KMS-11 (cell line): ENCODE results near the gene NACC1.

Source experiments
- H2AFZ ChIP-seq: fragments of 200-600 bp; sonication (generic); 2 replicates; pipeline ENCODE4 v1.6.1; 2016; ENCODE audit warnings: antibody characterized with exemption, mixed run types, low read depth
- H3K27ac ChIP-seq: fragments of 200-600 bp; sonication (generic); 2 replicates; pipeline ENCODE4 v1.6.1; 2016; ENCODE audit warnings: mild to moderate bottlenecking, mixed run types
- H3K27me3 ChIP-seq: fragments of 200-600 bp; sonication (generic); 2 replicates; pipeline ENCODE4 v1.6.1; 2017; ENCODE audit warnings: mild to moderate bottlenecking, low read depth, mixed run types, moderate library complexity; ENCODE audit not compliant: insufficient read depth
- H3K36me3 ChIP-seq: fragments of 200-600 bp; sonication (generic); 2 replicates; pipeline ENCODE4 v1.6.1; 2017; ENCODE audit warnings: mild to moderate bottlenecking, mixed run types; ENCODE audit not compliant: insufficient read depth
- H3K4me1 ChIP-seq: fragments of 200-600 bp; sonication (generic); 2 replicates; pipeline ENCODE4 v1.6.1; 2016; ENCODE audit warnings: mild to moderate bottlenecking, low read depth, mixed run types; ENCODE audit not compliant: poor library complexity, severe bottlenecking
- H3K4me2 ChIP-seq: fragments of 200-600 bp; sonication (generic); 2 replicates; pipeline ENCODE4 v1.7.0; 2016; ENCODE audit warnings: mild to moderate bottlenecking, mixed run types
- H3K4me3 ChIP-seq: fragments of 200-600 bp; sonication (generic); IDR thresholded peaks from 2 replicates; pipeline ENCODE4 v1.6.1; 2017; ENCODE audit warnings: low read depth, low read length, mixed read lengths; ENCODE audit not compliant: insufficient read depth
- H3K79me2 ChIP-seq: fragments of 200-600 bp; sonication (generic); 2 replicates; pipeline ENCODE4 v1.6.1; 2016; ENCODE audit warnings: low read depth, mixed run types; ENCODE audit not compliant: insufficient read depth
- H3K9ac ChIP-seq: fragments of 200-600 bp; sonication (generic); 2 replicates; pipeline ENCODE4 v1.6.1; 2016; ENCODE audit warnings: mild to moderate bottlenecking, mixed run types
- H4K20me1 ChIP-seq: fragments of 200-600 bp; sonication (generic); 2 replicates; pipeline ENCODE4 v1.6.1; 2016; ENCODE audit warnings: mild to moderate bottlenecking, mixed run types; ENCODE audit not compliant: insufficient read depth
- CTCF ChIP-seq: fragments of 200-600 bp; sonication (generic); conservative IDR thresholded peaks from 2 replicates; pipeline ENCODE4 v1.6.1; 2017; ENCODE audit warnings: low read depth, mild to moderate bottlenecking, antibody characterized with exemption, low read length, moderate library complexity, mixed read lengths

NACC1 gene

DNA sequence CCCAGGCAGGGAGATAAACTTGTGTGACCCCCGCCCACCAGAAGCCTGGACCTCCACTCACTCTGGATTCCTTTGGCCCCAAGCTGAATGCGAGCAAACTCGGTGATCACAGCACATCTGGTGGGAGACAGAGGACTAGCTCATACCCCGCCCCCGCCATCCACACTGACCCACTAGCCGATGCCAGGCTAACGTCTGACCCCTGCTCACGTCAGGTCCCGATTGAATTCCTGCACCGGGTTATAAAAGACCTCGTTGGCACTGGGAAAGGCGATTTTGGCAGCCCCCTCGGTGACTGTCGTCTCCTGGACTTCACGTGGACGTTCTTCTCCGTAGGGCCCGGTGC is 2.2 kb upstream of the NACC1 start:
- peak overlapping the region; percentile 90 for H3K9ac ChIP-seq
- H3K27ac ChIP-seq = peak overlapping the region; percentile 75
- H3K27me3 ChIP-seq = no peaks in the 10 kb centered on the region
- H3K36me3 ChIP-seq = no peaks in the 10 kb centered on the region
- peak overlapping the region; percentile 75; the same call in 1 of the 2 replicates for H2AFZ ChIP-seq
- peaks cover 43% of the 10 kb centered on the region for H3K79me2 ChIP-seq
- peaks cover 4% of the 10 kb centered on the region; the same call in 1 of the 2 replicates for H4K20me1 ChIP-seq
- no peak for TF ChIP-seq CTCF
- H3K4me2 ChIP-seq = peak overlapping the region; percentile 76
- no peak overlapping the region for H3K4me3 ChIP-seq
- peaks cover 17% of the 10 kb centered on the region for H3K4me1 ChIP-seq

- Histone ChIP-seq H3K79me2 (peaks cover 50% of the 10 kb centered on the region), H3K4me3 (no peak within 1 kb of the TSS), H4K20me1 (peaks cover 4% of the 10 kb centered on the region; the same call in 1 of the 2 replicates), H3K4me2 (peak within 1 kb of the TSS; percentile 76), H3K4me1 (peaks cover 17% of the 10 kb centered on the region), H3K9ac (peak within 1 kb of the TSS; percentile 90), H2AFZ (peak within 1 kb of the TSS; percentile 75), H3K27ac (peak within 1 kb of the TSS; percentile 75), H3K27me3 (no peaks in the 10 kb centered on the region), H3K36me3 (no peaks in the 10 kb centered on the region)
- no peak for TF ChIP-seq CTCF
Observed at GRCh38 chr19:13116282-13117175, 1.5 kb upstream of the NACC1 start, which contains the start of gene TRMT1. Gene TRMT1, minus strand, starts transcription at chr19:13116740. Its CDS starts 341 bp downstream, at chr19:13116399.

- Histone ChIP-seq H2AFZ (peak overlapping the region; percentile 75), H3K4me3 (no peak overlapping the region), H3K36me3 (no peaks in the 10 kb centered on the region), H3K27ac (peak overlapping the region; percentile 75), H3K4me1 (peaks cover 17% of the 10 kb centered on the region), H3K27me3 (no peaks in the 10 kb centered on the region), H3K4me2 (peak overlapping the region; percentile 76), H3K9ac (peak overlapping the region; percentile 90), H3K79me2 (peaks cover 57% of the 10 kb centered on the region), H4K20me1 (peaks cover 4% of the 10 kb centered on the region; the same call in 1 of the 2 replicates)
- no peak for TF ChIP-seq CTCF
Observed at GRCh38 chr19:13117176-13117771, 790 bp upstream of the NACC1 start.

DNA sequence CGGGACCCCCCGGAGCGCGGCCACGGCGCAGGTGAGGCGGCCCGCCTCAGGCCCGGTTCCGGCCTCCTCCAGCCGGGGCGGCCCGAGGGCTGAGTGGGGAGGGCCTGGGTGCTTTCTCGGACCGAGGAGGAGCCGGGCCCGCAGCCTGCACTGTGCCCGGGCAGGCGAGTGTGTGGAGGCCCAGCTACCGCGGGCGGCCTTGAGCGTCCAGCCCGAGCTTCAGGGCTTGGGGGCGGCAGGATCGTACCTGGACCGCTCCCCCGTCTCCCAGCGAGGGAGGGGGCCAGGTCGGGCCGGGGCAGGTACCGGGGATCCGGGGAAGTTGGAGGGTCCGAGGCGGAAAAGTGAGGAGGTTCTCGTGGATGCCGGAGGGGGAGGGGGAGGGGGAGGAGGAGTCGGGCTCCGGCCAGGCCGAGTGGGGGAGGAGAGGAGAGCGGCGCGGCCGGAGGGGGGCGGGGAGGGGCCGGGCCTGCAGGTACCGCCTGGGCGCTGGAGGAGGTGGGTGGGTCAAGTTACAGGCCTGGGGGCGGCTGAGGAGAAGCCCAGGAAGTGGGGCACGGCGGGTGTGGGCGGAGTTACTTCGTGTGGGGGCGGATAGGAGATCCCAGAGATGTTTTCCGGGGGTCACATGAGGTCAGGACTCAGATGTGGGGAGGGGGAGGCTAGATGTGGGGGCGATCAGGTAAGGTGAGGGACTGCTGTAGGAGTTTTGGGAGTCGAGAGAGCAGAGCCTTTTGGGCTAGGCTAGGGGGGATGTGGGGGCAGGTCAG is 545 bp downstream of the NACC1 start:
- H3K4me2 ChIP-seq = peak overlapping the region; percentile 73
- H3K9ac ChIP-seq = peak overlapping the region; percentile 86
- H3K36me3 ChIP-seq = no peaks in the 10 kb centered on the region; the same call in 1 of the 2 replicates
- H3K4me1 ChIP-seq = peaks cover 17% of the 10 kb centered on the region
- peaks cover 4% of the 10 kb centered on the region; the same call in 1 of the 2 replicates for H4K20me1 ChIP-seq
- H3K27ac ChIP-seq = peak overlapping the region; percentile 56
- H3K79me2 ChIP-seq = peaks cover 68% of the 10 kb centered on the region
- H3K27me3 ChIP-seq = no peaks in the 10 kb centered on the region
- no peak for TF ChIP-seq CTCF
- H2AFZ ChIP-seq = no peak overlapping the region
- H3K4me3 ChIP-seq = no peak overlapping the region
